SK-N-SH (cell line): Measurements from ENCODE around the gene FLRT2. TPM values are rescaled to one million over a fixed set of nuclear protein-coding genes. Genes with fewer than 3 reads are reported as not detected.

Source experiments
- CTCF ChIA-PET: fragments of 300-600, 350-600 bp; formaldehyde crosslinking; extraction: SDS; loops from one replicate; lab custom pipeline; 2021; lab: Yijun Ruan, JAX
- POLR2A ChIA-PET: fragments of 350-600 bp; sonication (Branson Sonifier 250); formaldehyde crosslinking; extraction: SDS; loops from one replicate; lab custom pipeline; 2020; ENCODE audit warnings: antibody characterized with exemption, inconsistent platforms; lab: Yijun Ruan, JAX
- DNase-seq: peaks from one replicate; pipeline ENCODE4 v3.0.0; 2012
- H2AFZ ChIP-seq: fragments of 200-600 bp; sonication (generic); 2 replicates; pipeline ENCODE4 v1.8.1; 2016; ENCODE audit warnings: antibody characterized with exemption, mild to moderate bottlenecking, low read depth
- H3F3A ChIP-seq: fragments of 200-600 bp; sonication (generic); replicated peaks from 2 replicates; pipeline ENCODE3; 2016; ENCODE audit warnings: antibody characterized with exemption, mild to moderate bottlenecking; ENCODE audit not compliant: insufficient read depth
- H3K27ac ChIP-seq, 2 experiments: fragments of 200-500 bp in 1 of 2; fragments of 200-600 bp in 1 of 2; sonication (Bioruptor generic) in 1 of 2; sonication (generic), shearing (Covaris generic) in 1 of 2; 2 replicates each; pipeline versions ENCODE4 v1.5.1 to v1.6.1; 2014 to 2016; ENCODE audit warnings: low read depth in 2 of 2, inconsistent platforms in 1 of 2, low read length in 1 of 2, mild to moderate bottlenecking in 1 of 2, mixed read lengths in 1 of 2
- H3K27me3 ChIP-seq: fragments of 200-600 bp; sonication (generic), shearing (Covaris generic); 2 replicates; pipeline ENCODE4 v1.6.1; 2016; ENCODE audit warnings: mixed run types; ENCODE audit not compliant: insufficient read depth
- H3K36me3 ChIP-seq, 2 experiments: fragments of 200-500 bp in 1 of 2; fragments of 200-600 bp in 1 of 2; sonication (Bioruptor generic) in 1 of 2; sonication (generic) in 1 of 2; replicated peaks in 1 of 2; 2 replicates each; pipeline versions ENCODE3 to v1.5.1; 2014 to 2016; ENCODE audit warnings: low read length in 1 of 2, mild to moderate bottlenecking in 1 of 2; ENCODE audit not compliant: insufficient read depth in 2 of 2, control insufficient read depth in 1 of 2
- H3K4me1 ChIP-seq, 2 experiments: fragments of 200-500 bp in 1 of 2; fragments of 200-600 bp in 1 of 2; sonication (Bioruptor generic) in 1 of 2; sonication (generic), shearing (Covaris generic) in 1 of 2; 2 replicates each; pipeline versions ENCODE4 v1.5.1 to v1.6.1; 2014 to 2016; ENCODE audit warnings: low read depth in 1 of 2, low read length in 1 of 2, mixed run types in 1 of 2; ENCODE audit not compliant: insufficient read depth in 2 of 2, control insufficient read depth in 1 of 2
- H3K4me2 ChIP-seq: fragments of 200-600 bp; sonication (generic), shearing (Covaris generic); 2 replicates; pipeline ENCODE4 v1.6.1; 2017; ENCODE audit warnings: mixed run types
- H3K4me3 ChIP-seq, 2 experiments: fragments of 200-500 bp in 1 of 2; fragments of 200-600 bp in 1 of 2; sonication (Bioruptor generic) in 1 of 2; sonication (generic), shearing (Covaris generic) in 1 of 2; 2 replicates each; pipeline versions ENCODE4 v1.5.1 to v1.8.1; 2014 to 2016; ENCODE audit warnings: low read depth in 2 of 2, inconsistent platforms in 1 of 2, low read length in 1 of 2, mild to moderate bottlenecking in 1 of 2, mixed read lengths in 1 of 2, moderate library complexity in 1 of 2
- H3K79me2 ChIP-seq: fragments of 200-600 bp; sonication (generic); 2 replicates; pipeline ENCODE4 v1.8.1; 2017; ENCODE audit warnings: mild to moderate bottlenecking; ENCODE audit not compliant: insufficient read depth
- H3K9ac ChIP-seq: fragments of 200-600 bp; sonication (generic); 2 replicates; pipeline ENCODE4 v1.6.1; 2017; ENCODE audit warnings: mixed run types
- H3K9me2 ChIP-seq: fragments of 200-600 bp; sonication (generic); 2 replicates; pipeline ENCODE4 v1.6.1; 2017; ENCODE audit warnings: mixed run types
- H3K9me3 ChIP-seq: fragments of 200-600 bp; sonication (generic); 2 replicates; pipeline ENCODE4 v1.6.1; 2017; ENCODE audit warnings: mixed run types, mild to moderate bottlenecking, moderate library complexity
- H4K20me1 ChIP-seq: fragments of 200-600 bp; sonication (generic); 2 replicates; pipeline ENCODE4 v1.6.1; 2017; ENCODE audit warnings: mild to moderate bottlenecking, mixed run types; ENCODE audit not compliant: insufficient read depth
- CTCF ChIP-seq: fragments of 200-600 bp; sonication (generic); IDR thresholded peaks from 2 replicates; pipeline ENCODE4 v1.6.1; 2017; ENCODE audit warnings: antibody characterized with exemption, mild to moderate bottlenecking, moderate library complexity
- ELF1 ChIP-seq: IDR thresholded peaks from 2 replicates; pipeline ENCODE4 v1.4.0; 2012
- EP300 ChIP-seq, 2 experiments: IDR thresholded peaks; 2 replicates each; pipeline versions ENCODE4 v1.4.0 to v1.6.1; 2012; ENCODE audit warnings: borderline replicate concordance in 1 of 2, low read depth in 1 of 2, low read length in 1 of 2
- FOSL2 ChIP-seq: IDR thresholded peaks from 2 replicates; pipeline ENCODE4 v1.4.0; 2012; ENCODE audit warnings: low read depth, mild to moderate bottlenecking, moderate library complexity, borderline replicate concordance
- FOXJ3 ChIP-seq: sonication (generic); formaldehyde crosslinking; IDR thresholded peaks from 2 replicates; pipeline ENCODE4 v1.5.1; 2020; ENCODE audit warnings: mild to moderate bottlenecking, missing genetic modification reagents
- MXI1 ChIP-seq: IDR thresholded peaks from 2 replicates; pipeline ENCODE4 v1.6.1; 2012; ENCODE audit warnings: mild to moderate bottlenecking, low read depth, low read length, improper control_type of control experiment
- NFIC ChIP-seq: IDR thresholded peaks from 2 replicates; pipeline ENCODE4 v1.4.0; 2012; ENCODE audit warnings: borderline replicate concordance
- PBX3 ChIP-seq: IDR thresholded peaks from 2 replicates; pipeline ENCODE4; 2012
- SIN3A ChIP-seq: IDR thresholded peaks from 2 replicates; pipeline ENCODE4 v1.6.1; 2012; ENCODE audit warnings: low read depth, mild to moderate bottlenecking, low read length, moderate library complexity, borderline replicate concordance
- TCF12 ChIP-seq: IDR thresholded peaks from 2 replicates; pipeline ENCODE4 v1.4.0; 2012
- USF2 ChIP-seq: fragments of 150-350 bp; IDR thresholded peaks from 2 replicates; pipeline ENCODE4 v1.6.1; 2017; ENCODE audit warnings: antibody characterized with exemption, low read length, low read depth, borderline replicate concordance
- YY1 ChIP-seq: IDR thresholded peaks from 2 replicates; pipeline ENCODE4 v1.4.0; 2012; ENCODE audit warnings: low read depth, mild to moderate bottlenecking
- ZBTB33 ChIP-seq: IDR thresholded peaks from 2 replicates; pipeline ENCODE4 v1.4.0; 2012; ENCODE audit warnings: low read depth, borderline replicate concordance
- WGBS: methylation state at CpG from one replicate; pipeline ENCODE4 v1.1.6; 2017; ENCODE audit warnings: low lambda C conversion rate; 5-methylcytosine and 5-hydroxymethylcytosine counted together
- polyA plus RNA-seq, 3 experiments: library from polyadenylated mRNA; depleted of rRNA; stranded (reverse); fragments of >200 nt; gene quantifications; 2 replicates each; pipeline ENCODE4 v1.2.3, GENCODE V29; 2012

The FLRT2 gene
- polyA plus RNA-seq, 1 of the 3 experiments (the other 2 are of a cell fraction), result 10.8 TPM

- no peak for TF ChIP-seq USF2
- no peak for TF ChIP-seq NFIC
- TF ChIP-seq PBX3, result 0 out of 2 replicates have a peak, but pooled peaks have one; percentile 34
- H3K9me2 ChIP-seq, result no peaks in the 10 kb centered on the region
- H3K4me2 ChIP-seq, result no peak overlapping the region
- ChIA-PET POLR2A (no interaction called here), CTCF (no interaction called here)
- no peaks in the 10 kb centered on the region for H3K4me1 ChIP-seq
- no peaks in the 10 kb centered on the region for H3K27me3 ChIP-seq
- H3K36me3 ChIP-seq, result peaks cover 17 to 19% of the 10 kb centered on the region in 2 experiments
- H3K9ac ChIP-seq, result no peak overlapping the region
- no peak overlapping the region for H3K27ac ChIP-seq
- H2AFZ ChIP-seq, result no peak overlapping the region
- H4K20me1 ChIP-seq, result no peaks in the 10 kb centered on the region
- DNase-seq, result no peak
- 44% methylated on average over 3 of the region's 3 CpGs for WGBS
- no peaks in the 10 kb centered on the region for H3K9me3 ChIP-seq
- no peaks in the 10 kb centered on the region for H3F3A ChIP-seq
- no peaks in the 10 kb centered on the region for H3K79me2 ChIP-seq
- H3K4me3 ChIP-seq, result no peak overlapping the region
Observed at GRCh38 chr14:85625925-85626585, 96.1 kb downstream of the FLRT2 start.

- H3F3A ChIP-seq, result no peaks in the 10 kb centered on the region
- H3K9me2 ChIP-seq, result no peaks in the 10 kb centered on the region
- H3K36me3 ChIP-seq, result no peaks in the 10 kb centered on the region
- H3K79me2 ChIP-seq, result no peaks in the 10 kb centered on the region
- peak overlapping the region in 1 of 2 experiments; percentile 11; a peak in 1 of 4 replicates for H3K27ac ChIP-seq
- ChIA-PET POLR2A (no interaction called here), CTCF (no interaction called here)
- H3K4me1 ChIP-seq, result no peaks in the 10 kb centered on the region
- H2AFZ ChIP-seq, result peak overlapping the region; percentile 79; the same call in 1 of the 2 replicates
- H4K20me1 ChIP-seq, result no peaks in the 10 kb centered on the region
- no peak overlapping the region for H3K4me2 ChIP-seq
- no peak overlapping the region for H3K4me3 ChIP-seq
- TF ChIP-seq FOSL2 (no peak), PBX3 (0 out of 2 replicates have a peak, but pooled peaks have one; percentile 28)
- H3K9me3 ChIP-seq, result no peaks in the 10 kb centered on the region
- no peak for DNase-seq
- no peaks in the 10 kb centered on the region for H3K27me3 ChIP-seq
- no peak overlapping the region for H3K9ac ChIP-seq
Observed at GRCh38 chr14:85634205-85634604, 104.3 kb downstream of the FLRT2 start.

- H4K20me1 ChIP-seq, result no peaks in the 10 kb centered on the region
- no peak overlapping the region for H3K9ac ChIP-seq
- no peak overlapping the region for H3K4me3 ChIP-seq
- no peaks in the 10 kb centered on the region for H3K4me1 ChIP-seq
- POLR2A ChIA-PET, result no interaction called here
- 42% methylated on average over 2 of the region's 2 CpGs for WGBS
- H3K27me3 ChIP-seq, result no peaks in the 10 kb centered on the region
- H3F3A ChIP-seq, result no peaks in the 10 kb centered on the region
- CTCF ChIA-PET, result no interaction called here
- no peaks in the 10 kb centered on the region for H3K9me2 ChIP-seq
- no peak overlapping the region for H3K4me2 ChIP-seq
- TF ChIP-seq FOXJ3 (CRISPR knock-in tag) (no peak), ZBTB33 (no peak), TCF12 (no peak), MXI1 (no peak), EP300 (IDR thresholded peaks at IDR 0.05; ENCODE audit: borderline replicate concordance in 1 of 2, low read depth in 1 of 2, low read length in 1 of 2) (no peak), SIN3A (no peak), YY1 (no peak), ELF1 (no peak), CTCF (no peak)
- H2AFZ ChIP-seq, result 0 out of 2 replicates have a peak overlapping the region, but pooled peaks have one; percentile 0
- no peak for DNase-seq
- no peaks in the 10 kb centered on the region for H3K79me2 ChIP-seq
- no peak overlapping the region for H3K27ac ChIP-seq
- no peaks in the 10 kb centered on the region for H3K36me3 ChIP-seq
- no peaks in the 10 kb centered on the region for H3K9me3 ChIP-seq
Observed at GRCh38 chr14:85644211-85644610, 114.3 kb downstream of the FLRT2 start.
